GM12875 (cell line): ENCODE results near the gene SLC16A12.

Experiments
- H3K4me3 ChIP-seq: one replicate; pipeline ENCODE4 v1.5.1; 2011; ENCODE audit warnings: low read depth, low read length, control low read depth
- TF ChIP-seq, protein P1 (sequence below): IDR thresholded peaks from 2 replicates; pipeline ENCODE4 v1.5.1; 2011; ENCODE audit warnings: low read depth, mild to moderate bottlenecking, control low read depth, inconsistent platforms, low read length, moderate library complexity, borderline replicate concordance; ENCODE audit not compliant: insufficient read depth

SLC16A12 gene

DNA sequence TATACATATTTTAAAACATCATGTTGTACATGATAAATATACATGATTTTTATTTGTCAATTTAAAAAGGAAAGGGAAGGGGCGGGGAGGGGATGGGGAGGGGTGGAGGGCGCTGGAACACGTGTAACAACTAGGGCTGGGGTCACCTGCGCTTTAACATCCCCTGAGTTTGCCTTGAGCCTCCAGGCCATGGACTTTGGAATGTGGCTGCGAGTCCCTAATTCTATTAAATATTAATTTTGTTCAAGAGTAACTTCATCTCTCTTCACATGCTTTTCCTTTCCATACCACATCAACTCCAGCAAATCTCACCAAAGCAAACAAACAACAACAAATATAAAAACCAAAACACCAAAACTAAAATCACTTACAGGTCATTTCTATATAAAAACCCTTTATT, 110.4 kb downstream of the SLC16A12 start:
- H3K4me3 ChIP-seq = no peak overlapping the region
- TF ChIP-seq, protein P1, sequence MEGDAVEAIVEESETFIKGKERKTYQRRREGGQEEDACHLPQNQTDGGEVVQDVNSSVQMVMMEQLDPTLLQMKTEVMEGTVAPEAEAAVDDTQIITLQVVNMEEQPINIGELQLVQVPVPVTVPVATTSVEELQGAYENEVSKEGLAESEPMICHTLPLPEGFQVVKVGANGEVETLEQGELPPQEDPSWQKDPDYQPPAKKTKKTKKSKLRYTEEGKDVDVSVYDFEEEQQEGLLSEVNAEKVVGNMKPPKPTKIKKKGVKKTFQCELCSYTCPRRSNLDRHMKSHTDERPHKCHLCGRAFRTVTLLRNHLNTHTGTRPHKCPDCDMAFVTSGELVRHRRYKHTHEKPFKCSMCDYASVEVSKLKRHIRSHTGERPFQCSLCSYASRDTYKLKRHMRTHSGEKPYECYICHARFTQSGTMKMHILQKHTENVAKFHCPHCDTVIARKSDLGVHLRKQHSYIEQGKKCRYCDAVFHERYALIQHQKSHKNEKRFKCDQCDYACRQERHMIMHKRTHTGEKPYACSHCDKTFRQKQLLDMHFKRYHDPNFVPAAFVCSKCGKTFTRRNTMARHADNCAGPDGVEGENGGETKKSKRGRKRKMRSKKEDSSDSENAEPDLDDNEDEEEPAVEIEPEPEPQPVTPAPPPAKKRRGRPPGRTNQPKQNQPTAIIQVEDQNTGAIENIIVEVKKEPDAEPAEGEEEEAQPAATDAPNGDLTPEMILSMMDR = no peak

DNA sequence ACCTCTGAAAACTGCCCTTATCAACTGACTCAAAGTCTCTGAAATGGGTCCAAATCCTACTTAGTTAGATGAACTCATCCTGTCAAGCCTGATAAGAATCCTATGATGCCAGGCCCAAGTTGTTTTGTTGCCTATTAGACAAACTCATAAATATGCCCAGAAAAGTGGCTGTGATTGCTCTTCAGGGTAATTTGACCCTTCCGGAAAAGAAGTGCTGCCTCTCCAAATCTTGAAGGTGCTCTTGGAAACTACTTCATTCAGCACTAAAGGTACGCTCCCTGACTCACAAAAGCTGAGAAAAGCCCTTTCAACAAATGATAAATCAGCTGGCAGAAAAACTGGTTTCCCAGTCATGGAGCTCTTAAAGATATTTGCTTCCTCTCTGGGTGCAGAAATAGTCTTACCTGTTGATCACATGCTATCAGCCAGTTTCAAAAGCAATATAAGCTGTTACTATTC, 114.3 kb downstream of the SLC16A12 start:
- TF ChIP-seq, protein P1 = no peak
- H3K4me3 ChIP-seq = no peak overlapping the region

DNA sequence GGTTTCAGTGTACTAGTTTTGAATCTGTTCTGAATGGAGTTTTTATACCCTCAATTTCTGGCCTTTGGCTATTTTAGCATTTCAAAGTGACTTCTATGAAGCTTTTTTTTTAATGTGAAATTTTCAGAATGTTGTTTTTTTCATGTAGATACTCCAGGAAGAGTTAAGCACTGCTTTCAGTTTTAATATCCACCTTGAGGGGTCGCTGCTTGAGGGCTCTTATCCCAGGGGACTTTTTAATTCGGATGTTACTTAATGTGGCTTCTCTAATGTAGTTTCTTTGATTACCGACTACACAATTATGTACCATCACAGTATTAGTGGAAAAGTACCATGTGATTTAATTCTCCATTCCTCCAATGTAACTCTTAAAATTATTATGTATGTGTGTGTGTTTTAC, 115.8 kb downstream of the SLC16A12 start:
- no peak overlapping the region for H3K4me3 ChIP-seq
- TF ChIP-seq, protein P1 = peak; percentile 22; the same call in 1 of the 2 replicates

DNA sequence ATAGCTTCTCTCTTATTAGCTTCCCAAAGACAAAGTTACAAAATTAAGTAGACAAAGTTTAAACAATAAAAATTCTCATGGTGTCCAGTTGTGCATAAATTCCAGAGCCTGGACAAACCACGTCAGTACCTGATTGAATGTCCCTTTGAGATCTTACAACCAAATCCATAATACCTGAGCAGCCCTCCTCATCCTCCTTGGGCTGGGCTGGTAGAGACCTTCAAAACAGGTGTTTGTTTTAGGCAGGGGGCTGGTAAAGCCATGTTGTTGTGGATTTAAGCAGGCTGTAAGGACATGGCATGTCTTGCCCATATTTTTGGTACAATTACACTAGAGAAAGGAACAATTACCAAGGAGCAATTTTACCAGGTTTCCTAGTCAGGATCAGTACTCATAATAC, 118.9 kb downstream of the SLC16A12 start:
- H3K4me3 ChIP-seq = no peak overlapping the region
- TF ChIP-seq, protein P1 = no peak

DNA sequence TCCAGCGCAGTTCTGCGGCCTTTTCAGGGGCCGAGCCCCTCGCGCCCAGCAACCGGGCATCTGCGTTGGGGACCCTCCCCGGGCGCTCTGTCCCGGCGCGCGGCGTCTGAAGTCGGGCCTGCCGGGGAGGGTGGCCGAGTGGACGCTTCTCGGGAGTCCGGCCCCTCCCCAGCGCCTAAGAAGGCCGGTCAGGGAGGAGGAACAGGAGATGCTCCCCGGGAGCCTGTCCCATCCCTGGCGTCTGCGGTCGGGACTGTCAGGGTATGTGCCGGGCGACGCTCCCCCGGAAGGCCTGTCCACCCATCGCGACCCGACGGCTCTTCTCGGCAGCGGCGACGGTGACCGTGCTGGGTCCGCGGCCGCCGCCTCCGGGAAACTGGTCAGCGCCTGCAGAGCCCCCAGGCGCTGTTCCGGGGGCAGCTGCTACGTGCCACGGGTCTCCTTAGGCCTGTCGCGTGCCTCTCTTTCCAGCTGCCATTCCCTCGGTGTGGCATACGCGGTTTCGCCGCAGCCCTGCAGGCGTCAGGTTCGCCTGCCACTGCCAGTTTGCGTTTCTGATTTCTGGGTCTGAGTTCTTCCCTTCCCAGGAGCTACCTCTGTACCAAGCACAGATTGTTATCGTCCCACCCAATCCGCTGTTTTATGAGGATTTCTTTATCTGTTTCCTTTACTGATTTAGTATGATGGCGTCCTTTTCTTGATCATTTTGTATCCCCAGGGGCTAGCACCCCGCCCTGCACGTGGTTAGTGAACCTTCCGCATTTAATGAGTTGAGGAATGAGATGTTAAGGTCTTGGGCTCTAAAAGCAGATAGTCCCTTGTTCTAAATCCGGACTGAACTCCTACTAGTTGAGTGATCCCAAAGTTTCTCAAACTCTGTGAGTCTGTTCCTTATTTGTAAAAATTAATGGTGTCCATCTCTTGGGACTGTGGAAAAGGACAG, 120.2 kb downstream of the SLC16A12 start:
- H3K4me3 ChIP-seq = peak overlapping the region; percentile 92
- TF ChIP-seq, protein P1 = no peak

DNA sequence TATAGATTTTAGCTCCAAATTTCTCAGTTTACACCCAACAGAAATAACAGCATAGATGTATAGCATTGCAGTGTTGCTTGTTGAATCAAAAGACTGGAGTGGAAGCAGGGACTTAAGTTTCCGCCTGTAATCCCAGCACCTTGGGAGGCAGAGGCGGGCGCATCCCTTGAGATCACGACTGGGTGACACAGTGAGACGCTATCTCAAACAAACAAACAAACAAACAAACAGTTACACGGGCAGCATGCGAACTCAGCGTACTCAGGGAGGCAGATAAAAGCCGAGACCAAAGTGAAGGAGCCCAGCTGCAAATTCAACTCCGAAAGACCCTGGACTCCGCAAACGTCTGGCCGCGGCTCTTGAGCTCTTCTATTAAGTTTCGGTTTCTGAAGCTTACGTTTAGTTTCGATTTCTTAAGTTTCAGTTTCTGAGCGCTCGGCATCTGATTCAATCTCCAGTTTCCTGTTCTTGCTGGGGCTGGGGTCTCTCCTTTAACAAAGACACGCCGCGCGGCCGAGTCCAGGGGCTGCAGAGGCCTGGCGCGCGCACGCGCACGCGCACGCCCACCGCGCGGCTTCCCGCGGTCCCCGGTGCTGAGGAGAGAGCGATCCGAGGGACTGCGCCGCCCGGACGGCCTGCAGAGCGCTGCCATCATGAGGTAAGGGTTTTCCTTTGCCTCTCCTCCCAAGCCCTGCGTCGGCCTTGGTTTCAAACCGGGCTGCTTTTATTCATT, 121.1 kb downstream of the SLC16A12 start, which contains the start of gene IFIT5:
IFIT5 (plus strand) TSS at position 423 of the 733 bp plus-strand sequence; CDS start at position 654, 231 bp downstream.
- TF ChIP-seq, protein P1 = no peak
- peak within 1 kb of the TSS; percentile 92 for H3K4me3 ChIP-seq
